Kidney epithelial cell (primary cell): ENCODE measurements around the gene NT5C2. TPM values are rescaled to one million over a fixed set of nuclear protein-coding genes. Genes with fewer than 3 reads are reported as not detected.
"Not testable (repeated sequence)": the region's sequence is repeated elsewhere in the genome, so short reads cannot be mapped to it uniquely, and the experiment has no call there.

Experiments
- DNase-seq: peaks from one replicate; pipeline ENCODE4 v3.0.0-alpha.2; 2010; ENCODE audit warnings: low read depth
- H3K27me3 ChIP-seq: 2 replicates; pipeline ENCODE4 v1.6.0; 2011; ENCODE audit warnings: low read length; ENCODE audit not compliant: control insufficient read depth, insufficient read depth
- H3K36me3 ChIP-seq: 2 replicates; pipeline ENCODE4 v1.5.1; 2011; ENCODE audit warnings: low read length; ENCODE audit not compliant: control insufficient read depth, insufficient read depth
- H3K4me3 ChIP-seq: 2 replicates; pipeline ENCODE4 v1.5.1; 2011; ENCODE audit warnings: low read depth, mild to moderate bottlenecking, control low read depth, low read length
- total RNA-seq: library from RNA; depleted of rRNA; stranded (reverse); fragments of >200 nt; gene quantifications from 2 replicates; pipeline ENCODE4 v1.2.3, GENCODE V29; 2015
- TF ChIP-seq, protein P1 (sequence below): IDR thresholded peaks from 2 replicates; pipeline ENCODE4 v1.5.1; 2011; ENCODE audit warnings: mild to moderate bottlenecking, moderate library complexity, low read length, control low read depth, inconsistent platforms; ENCODE audit not compliant: insufficient read depth, poor library complexity, severe bottlenecking

NT5C2 gene
- total RNA-seq, 1 donor from 2014 or later = 90.7 TPM

- TF ChIP-seq, protein P1, sequence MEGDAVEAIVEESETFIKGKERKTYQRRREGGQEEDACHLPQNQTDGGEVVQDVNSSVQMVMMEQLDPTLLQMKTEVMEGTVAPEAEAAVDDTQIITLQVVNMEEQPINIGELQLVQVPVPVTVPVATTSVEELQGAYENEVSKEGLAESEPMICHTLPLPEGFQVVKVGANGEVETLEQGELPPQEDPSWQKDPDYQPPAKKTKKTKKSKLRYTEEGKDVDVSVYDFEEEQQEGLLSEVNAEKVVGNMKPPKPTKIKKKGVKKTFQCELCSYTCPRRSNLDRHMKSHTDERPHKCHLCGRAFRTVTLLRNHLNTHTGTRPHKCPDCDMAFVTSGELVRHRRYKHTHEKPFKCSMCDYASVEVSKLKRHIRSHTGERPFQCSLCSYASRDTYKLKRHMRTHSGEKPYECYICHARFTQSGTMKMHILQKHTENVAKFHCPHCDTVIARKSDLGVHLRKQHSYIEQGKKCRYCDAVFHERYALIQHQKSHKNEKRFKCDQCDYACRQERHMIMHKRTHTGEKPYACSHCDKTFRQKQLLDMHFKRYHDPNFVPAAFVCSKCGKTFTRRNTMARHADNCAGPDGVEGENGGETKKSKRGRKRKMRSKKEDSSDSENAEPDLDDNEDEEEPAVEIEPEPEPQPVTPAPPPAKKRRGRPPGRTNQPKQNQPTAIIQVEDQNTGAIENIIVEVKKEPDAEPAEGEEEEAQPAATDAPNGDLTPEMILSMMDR = no peak
- Histone ChIP-seq H3K27me3 (no peaks in the 10 kb centered on the region), H3K4me3 (no peak overlapping the region), H3K36me3 (no peaks in the 10 kb centered on the region)
- DNase-seq = no peak
Observed at GRCh38 chr10:103067956-103068355, 125.1 kb downstream of the NT5C2 start.

GRCh38 chr10:103067484-103067883, 125.6 kb downstream of the NT5C2 start:
- Histone ChIP-seq H3K36me3 (no peaks in the 10 kb centered on the region), H3K27me3 (no peaks in the 10 kb centered on the region), H3K4me3 (no peak overlapping the region)
- DNase-seq = no peak
- TF ChIP-seq, protein P1 = no peak

DNA sequence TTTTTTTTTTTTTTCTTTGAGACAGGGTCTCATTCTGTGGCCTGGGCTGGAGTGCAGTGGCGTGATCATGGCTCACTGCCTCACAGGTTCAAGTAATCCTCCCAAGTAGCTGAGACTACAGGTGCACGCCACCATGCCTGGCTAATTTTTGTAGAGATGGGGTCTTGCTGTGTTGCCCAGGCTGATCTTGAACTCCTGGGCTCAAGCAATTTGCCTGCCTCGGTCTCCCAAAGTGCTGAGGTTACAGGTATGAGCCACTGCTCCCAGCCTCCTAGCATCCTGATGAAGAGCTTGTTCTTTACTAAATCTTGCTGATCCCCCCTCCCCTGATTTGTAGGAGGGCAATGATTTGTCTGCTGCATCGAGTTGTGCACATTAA, 126.0 kb downstream of the NT5C2 start:
- not testable (repeated sequence) for H3K4me3 ChIP-seq, H3K36me3 ChIP-seq, DNase-seq, H3K27me3 ChIP-seq

DNA sequence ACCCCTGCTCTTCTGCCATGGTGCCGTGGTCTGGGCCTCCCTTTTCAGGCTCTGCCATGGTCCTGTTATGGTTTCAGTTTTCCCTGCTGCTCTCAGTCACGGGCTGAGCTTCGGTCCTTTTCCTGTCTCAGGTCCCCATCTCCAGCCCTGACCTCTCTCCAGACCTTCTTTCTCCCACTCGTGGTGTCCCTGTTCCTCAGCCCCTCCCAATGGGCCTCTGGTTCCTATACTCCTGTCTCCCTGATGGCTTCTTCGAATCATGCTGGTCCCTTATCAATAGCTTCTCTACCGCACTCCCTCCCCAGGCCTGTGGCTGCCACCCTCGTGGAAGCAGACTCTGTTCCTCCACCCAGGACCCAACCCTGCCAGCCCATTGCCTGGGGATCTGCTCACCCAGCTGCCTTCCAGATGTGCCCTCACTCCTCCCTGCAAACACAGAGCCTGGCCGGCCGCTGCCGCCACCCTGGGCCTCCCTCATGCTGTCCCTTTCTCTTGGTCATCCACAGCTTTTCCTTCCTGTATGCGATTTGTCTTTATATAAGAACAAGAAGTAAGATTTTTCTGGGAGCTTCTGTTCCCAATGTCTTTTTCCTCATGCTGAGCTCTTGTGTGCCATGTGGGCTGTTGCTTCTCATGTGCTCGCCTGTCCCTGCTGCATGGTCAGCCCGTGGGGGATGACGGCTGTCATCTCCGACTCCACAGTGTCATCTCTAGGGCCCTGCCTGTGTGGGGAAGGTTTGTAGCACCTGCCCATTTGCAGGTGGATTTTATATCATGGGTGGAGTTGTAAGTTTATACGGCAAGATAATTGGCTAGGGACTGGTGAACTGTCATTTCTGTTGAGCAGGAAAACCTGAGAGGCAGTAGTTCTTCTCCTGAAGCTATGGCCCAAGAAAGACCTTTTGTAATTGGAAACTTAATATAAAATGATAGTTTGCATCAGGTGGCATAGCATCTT, 126.7 kb downstream of the NT5C2 start:
- no peaks in the 10 kb centered on the region for H3K27me3 ChIP-seq
- TF ChIP-seq, protein P1 = no peak
- no peaks in the 10 kb centered on the region for H3K36me3 ChIP-seq
- no peak for DNase-seq
- no peak overlapping the region for H3K4me3 ChIP-seq

DNA sequence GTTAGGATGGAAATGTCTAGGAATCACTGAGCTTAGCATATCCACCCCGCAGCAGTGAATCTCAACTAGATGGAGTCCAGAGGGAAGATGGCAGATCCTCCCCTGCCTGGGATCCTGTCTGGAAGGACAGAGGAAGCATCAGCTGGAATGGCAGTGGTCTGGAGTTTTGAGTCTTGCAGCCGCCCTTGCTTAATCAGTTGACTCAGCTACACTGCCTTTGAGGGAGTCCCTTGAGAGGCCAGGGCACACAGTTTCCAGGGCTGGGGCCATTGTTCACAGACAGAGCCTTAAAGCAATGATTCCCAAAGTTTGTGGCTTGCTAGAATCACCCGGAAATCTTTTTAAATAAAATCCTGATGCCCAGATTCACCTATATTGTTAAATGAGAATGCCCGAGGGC, 128.1 kb downstream of the NT5C2 start:
- DNase-seq = no peak
- H3K27me3 ChIP-seq = no peaks in the 10 kb centered on the region
- no peaks in the 10 kb centered on the region for H3K36me3 ChIP-seq
- TF ChIP-seq, protein P1 = no peak
- no peak overlapping the region for H3K4me3 ChIP-seq

GRCh38 chr10:103062854-103063590, 130.1 kb downstream of the NT5C2 start:
- Histone ChIP-seq H3K36me3 (no peaks in the 10 kb centered on the region), H3K4me3 (no peak overlapping the region), H3K27me3 (no peaks in the 10 kb centered on the region)
- DNase-seq = no peak
- TF ChIP-seq, protein P1 = no peak
